MCF 10A (cell line): ENCODE measurements around the gene PTK6. TPM values are rescaled to one million over a fixed set of nuclear protein-coding genes. Genes with fewer than 3 reads are reported as not detected.

Source experiments
- BruUV-seq: library from RNA; stranded (reverse); fragments of 400-500 nt; replicated peaks from 2 replicates; lab custom pipeline; 2021; lab: Mats Ljungman, UMichigan
- CTCF ChIA-PET: fragments of 300-600 bp; sonication (Branson Sonifier 250); formaldehyde crosslinking; extraction: SDS; loops from one replicate; lab custom pipeline; 2021; ENCODE audit warnings: antibody characterized with exemption, inconsistent platforms; lab: Yijun Ruan, JAX
- POLR2A ChIA-PET: fragments of 300-600, 350-650 bp; sonication (Branson Sonifier 250); formaldehyde crosslinking; extraction: SDS; loops from one replicate; lab custom pipeline; 2020; ENCODE audit warnings: antibody characterized with exemption, inconsistent platforms; lab: Yijun Ruan, JAX
- DNase-seq: peaks from one replicate; pipeline ENCODE4 v3.0.0-alpha.2; 2018; ENCODE audit not compliant: unreplicated experiment
- H3K27ac Mint-ChIP-seq: one replicate; pipeline ENCODE4 v1.8.0; 2022; ENCODE audit warnings: mild to moderate bottlenecking, low read depth, mixed read lengths; ENCODE audit not compliant: unreplicated experiment
- H3K27me3 Mint-ChIP-seq: one replicate; pipeline ENCODE4 v1.8.0; 2022; ENCODE audit warnings: mixed read lengths; ENCODE audit not compliant: insufficient read depth, unreplicated experiment
- H3K36me3 Mint-ChIP-seq: one replicate; pipeline ENCODE4 v1.8.0; 2022; ENCODE audit warnings: mild to moderate bottlenecking, moderate library complexity, mixed read lengths; ENCODE audit not compliant: insufficient read depth, unreplicated experiment
- H3K4me1 Mint-ChIP-seq: one replicate; pipeline ENCODE4 v1.8.0; 2022; ENCODE audit warnings: mixed read lengths; ENCODE audit not compliant: insufficient read depth, unreplicated experiment
- H3K4me3 Mint-ChIP-seq: one replicate; pipeline ENCODE4 v1.8.0; 2022; ENCODE audit warnings: mild to moderate bottlenecking, moderate library complexity, mixed read lengths; ENCODE audit not compliant: unreplicated experiment
- H3K9me3 Mint-ChIP-seq: one replicate; pipeline ENCODE4 v1.8.0; 2022; ENCODE audit warnings: mixed read lengths; ENCODE audit not compliant: unreplicated experiment
- CTCF ChIP-seq: fragments of 200-600 bp; IDR thresholded peaks from one replicate; pipeline ENCODE4 v1.8.0; 2022; ENCODE audit warnings: antibody characterized with exemption, mild to moderate bottlenecking; ENCODE audit not compliant: unreplicated experiment
- intact Hi-C: fragments of 100-400 bp; cut with micrococcal nuclease; formaldehyde crosslinking; loops from 2 replicates; pipeline ENCODE4 v1.14.1; 2022
- total RNA-seq: library from RNA; stranded (reverse); gene quantifications from 2 replicates; pipeline ENCODE4 v1.2.3, GENCODE V29; 2022

The PTK6 gene
- total RNA-seq, 1 experiment from 2014 or later: 4.4 TPM

- TF ChIP-seq CTCF: no peak
- ChIA-PET CTCF (interaction anchor here (1.1 to 1.3 kb wide), 2 partner anchors 146 to 221 kb away, joined by 3 to 4 read pairs; no protein-coding TSS in a partner anchor), POLR2A (interaction anchor here (0.6 to 1.5 kb wide), 2 partner anchors 9 to 22 kb away, joined by 3 to 5 read pairs; partner anchors contain the start of gene HELZ2)
- Mint-ChIP-seq H3K36me3 (no peaks in the 10 kb centered on the region), H3K27ac (no peak overlapping the region), H3K4me3 (no peak overlapping the region), H3K27me3 (no peaks in the 10 kb centered on the region), H3K9me3 (no peaks in the 10 kb centered on the region), H3K4me1 (no peaks in the 10 kb centered on the region)
- no peak for DNase-seq
- intact Hi-C loops: no loop called here
- BruUV-seq: no TSS peak
These were observed 27.0 kb upstream of the PTK6 start for GRCh38 chr20:63564036-63564810.

- ChIA-PET POLR2A (interaction anchor here (1.5 kb wide), 1 partner anchor 10 kb away, joined by 5 read pairs; the partner anchor contains the start of gene HELZ2), CTCF (no interaction called here)
- Mint-ChIP-seq H3K36me3 (no peaks in the 10 kb centered on the region), H3K9me3 (no peaks in the 10 kb centered on the region), H3K27me3 (no peaks in the 10 kb centered on the region), H3K4me3 (no peak overlapping the region), H3K4me1 (no peaks in the 10 kb centered on the region), H3K27ac (no peak overlapping the region)
- TF ChIP-seq CTCF: no peak
- intact Hi-C loops: no loop called here
- no peak for DNase-seq
- no TSS peak for BruUV-seq
These were observed 26.2 kb upstream of the PTK6 start for GRCh38 chr20:63563225-63563935.

- intact Hi-C loops: no loop called here
- Mint-ChIP-seq H3K4me1 (no peaks in the 10 kb centered on the region), H3K27ac (no peak overlapping the region), H3K27me3 (no peaks in the 10 kb centered on the region), H3K9me3 (no peaks in the 10 kb centered on the region), H3K36me3 (no peaks in the 10 kb centered on the region), H3K4me3 (no peak overlapping the region)
- BruUV-seq: no TSS peak
- no peak for DNase-seq
- no peak for TF ChIP-seq CTCF
- CTCF ChIA-PET: interaction anchor here (0.8 kb wide), 1 partner anchor 25 kb away, joined by 3 read pairs; no protein-coding TSS in a partner anchor
- POLR2A ChIA-PET: interaction anchor here (1.5 kb wide), 1 partner anchor 11 kb away, joined by 5 read pairs; the partner anchor contains the start of gene HELZ2
These were observed 25.5 kb upstream of the PTK6 start for GRCh38 chr20:63562461-63563224.
